IPS-18c (cell line): ENCODE results near the gene WDR90.
A peak's percentile ranks its signal among the peaks of the same experiment; 100 is the strongest.

Experiments
- H3K4me3 ChIP-seq: 2 replicates; pipeline ENCODE4 v1.7.0; 2013; ENCODE audit warnings: low read depth, mild to moderate bottlenecking, low read length, moderate library complexity; ENCODE audit not compliant: insufficient read depth
- H3K9me3 ChIP-seq: one replicate; pipeline ENCODE4 v1.6.1; 2013; ENCODE audit warnings: mild to moderate bottlenecking, low read length, moderate library complexity; ENCODE audit not compliant: control insufficient read depth, insufficient read depth

WDR90 gene

DNA sequence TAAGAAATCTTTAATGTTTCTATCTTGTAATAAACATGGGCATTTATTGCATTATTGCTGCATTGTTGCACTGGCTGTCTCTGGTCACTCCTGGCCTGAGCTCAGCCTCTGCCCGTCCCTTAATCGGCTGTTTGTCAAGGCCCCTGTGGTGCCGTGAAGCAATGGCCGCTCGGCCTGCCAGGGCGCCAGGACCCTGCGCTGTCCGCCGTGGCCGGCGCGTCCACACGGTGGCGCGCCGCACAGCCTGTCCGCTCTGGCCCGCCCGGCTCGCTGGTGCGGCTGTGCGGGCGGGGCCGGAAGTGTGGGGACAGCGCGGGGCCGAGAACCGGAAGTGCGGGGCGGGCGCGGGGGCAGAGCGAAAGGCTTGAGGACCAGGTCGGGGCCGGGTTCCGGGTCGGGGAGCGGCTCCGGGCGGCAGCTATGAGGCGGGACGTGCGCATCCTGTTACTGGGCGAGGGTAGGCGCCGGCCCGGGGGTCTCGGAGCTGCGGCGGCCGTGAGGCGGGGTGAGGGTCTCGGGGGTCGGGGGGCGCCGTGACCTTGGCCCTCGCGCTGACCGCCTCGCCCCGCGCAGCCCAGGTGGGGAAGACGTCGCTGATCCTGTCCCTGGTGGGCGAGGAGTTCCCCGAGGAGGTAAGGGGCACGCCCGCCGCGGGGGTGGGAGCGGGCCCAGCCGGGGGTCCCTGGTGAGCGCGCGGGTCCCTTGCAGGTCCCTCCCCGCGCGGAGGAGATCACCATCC is 18.8 kb downstream of the WDR90 start, which contains the start of gene RHOT2:
Gene RHOT2 (plus strand): TSS at position 353 of the 739 bp plus-strand sequence. CDS start 68 bp downstream, at position 421.
- peak within 1 kb of the TSS; percentile 87 for H3K4me3 ChIP-seq
- H3K9me3 ChIP-seq: no peaks in the 10 kb centered on the region

DNA sequence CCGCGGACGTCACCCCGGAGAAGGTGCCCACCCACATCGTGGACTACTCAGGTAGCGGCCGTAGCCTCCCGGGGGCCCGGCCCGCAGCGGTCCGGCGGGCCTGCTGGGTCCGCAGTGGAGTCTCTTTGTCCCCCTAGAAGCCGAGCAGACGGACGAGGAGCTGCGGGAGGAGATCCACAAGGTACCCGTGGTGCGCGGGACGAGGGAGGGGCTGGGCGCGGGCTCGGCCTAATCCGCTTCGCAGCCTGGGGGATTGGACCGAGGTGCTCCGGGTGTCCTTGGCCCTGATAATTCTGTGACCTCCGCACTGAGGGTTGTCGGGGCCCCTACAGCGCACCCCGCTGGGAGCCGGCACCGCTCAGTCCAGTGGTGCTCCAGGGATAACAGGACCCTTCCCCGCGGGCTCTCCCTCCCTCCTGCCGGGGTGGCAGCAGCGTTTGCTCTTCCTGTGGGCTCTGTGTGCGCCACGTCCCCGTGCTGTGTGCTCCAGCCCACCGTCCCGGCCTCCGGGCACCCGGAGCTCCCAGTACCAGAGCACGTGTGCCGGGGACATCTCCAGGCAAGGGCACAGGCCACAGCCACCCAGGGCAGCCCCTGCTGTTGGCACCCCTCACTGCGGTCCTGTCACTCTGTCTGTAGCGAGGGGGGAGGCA is 19.5 kb downstream of the WDR90 start:
- Histone ChIP-seq H3K4me3 (peak overlapping the region; percentile 87), H3K9me3 (no peaks in the 10 kb centered on the region)

DNA sequence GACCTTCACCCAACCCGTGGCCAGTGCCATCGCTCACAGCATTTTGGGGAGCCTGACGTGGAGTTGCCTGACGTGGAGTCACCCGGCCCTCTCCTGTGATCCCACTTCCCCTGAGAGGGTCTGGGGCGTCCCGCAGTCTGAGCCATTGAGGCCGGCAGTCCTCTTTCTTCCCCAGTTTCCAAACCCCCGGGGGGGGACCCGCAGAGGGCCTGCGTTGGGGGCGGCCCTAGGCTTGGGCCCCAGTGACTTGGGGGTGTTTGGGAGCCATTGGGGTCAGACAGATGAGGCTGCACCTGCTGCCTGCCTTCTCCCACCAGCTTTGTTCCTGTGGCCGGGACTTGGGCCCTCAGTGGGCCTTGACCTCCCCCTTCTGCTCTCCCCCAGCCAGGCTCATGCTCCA is 20.5 kb downstream of the WDR90 start:
- no peak overlapping the region for H3K4me3 ChIP-seq
- H3K9me3 ChIP-seq: no peaks in the 10 kb centered on the region

DNA sequence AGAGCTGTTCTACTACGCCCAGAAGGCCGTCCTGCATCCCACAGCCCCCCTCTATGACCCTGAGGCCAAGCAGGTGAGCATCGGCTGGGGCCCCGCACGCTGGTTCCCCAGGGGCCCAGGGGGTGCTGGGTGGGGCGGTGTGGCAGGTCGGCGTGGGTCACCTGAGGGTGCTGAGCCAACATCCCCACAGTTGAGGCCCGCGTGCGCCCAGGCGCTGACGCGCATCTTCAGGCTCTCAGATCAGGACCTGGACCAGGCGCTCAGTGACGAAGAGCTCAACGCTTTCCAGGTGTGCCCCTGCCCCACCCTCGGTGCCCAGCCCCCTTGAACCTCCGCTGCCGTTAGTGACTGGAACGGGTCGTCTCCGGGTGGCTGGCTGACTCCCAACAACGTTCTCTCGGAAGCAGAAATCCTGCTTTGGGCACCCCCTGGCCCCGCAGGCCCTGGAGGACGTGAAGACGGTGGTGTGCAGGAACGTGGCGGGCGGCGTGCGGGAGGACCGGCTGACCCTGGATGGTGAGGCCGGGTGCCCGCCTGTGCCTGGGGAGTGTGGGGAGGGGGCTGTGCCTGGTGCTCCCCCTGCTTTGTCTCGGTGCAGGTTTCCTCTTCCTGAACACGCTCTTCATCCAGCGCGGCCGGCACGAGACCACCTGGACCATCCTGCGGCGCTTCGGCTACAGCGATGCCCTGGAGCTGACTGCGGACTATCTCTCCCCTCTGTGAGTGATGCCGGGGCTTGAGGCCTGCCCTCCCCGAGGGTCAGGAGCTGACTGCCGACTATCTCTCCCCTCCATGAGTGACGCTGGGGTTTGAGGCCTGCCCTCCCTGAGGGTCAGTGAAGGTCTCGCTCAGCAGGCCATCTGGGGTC is 21.6 kb downstream of the WDR90 start:
- no peak overlapping the region for H3K4me3 ChIP-seq
- no peaks in the 10 kb centered on the region for H3K9me3 ChIP-seq

DNA sequence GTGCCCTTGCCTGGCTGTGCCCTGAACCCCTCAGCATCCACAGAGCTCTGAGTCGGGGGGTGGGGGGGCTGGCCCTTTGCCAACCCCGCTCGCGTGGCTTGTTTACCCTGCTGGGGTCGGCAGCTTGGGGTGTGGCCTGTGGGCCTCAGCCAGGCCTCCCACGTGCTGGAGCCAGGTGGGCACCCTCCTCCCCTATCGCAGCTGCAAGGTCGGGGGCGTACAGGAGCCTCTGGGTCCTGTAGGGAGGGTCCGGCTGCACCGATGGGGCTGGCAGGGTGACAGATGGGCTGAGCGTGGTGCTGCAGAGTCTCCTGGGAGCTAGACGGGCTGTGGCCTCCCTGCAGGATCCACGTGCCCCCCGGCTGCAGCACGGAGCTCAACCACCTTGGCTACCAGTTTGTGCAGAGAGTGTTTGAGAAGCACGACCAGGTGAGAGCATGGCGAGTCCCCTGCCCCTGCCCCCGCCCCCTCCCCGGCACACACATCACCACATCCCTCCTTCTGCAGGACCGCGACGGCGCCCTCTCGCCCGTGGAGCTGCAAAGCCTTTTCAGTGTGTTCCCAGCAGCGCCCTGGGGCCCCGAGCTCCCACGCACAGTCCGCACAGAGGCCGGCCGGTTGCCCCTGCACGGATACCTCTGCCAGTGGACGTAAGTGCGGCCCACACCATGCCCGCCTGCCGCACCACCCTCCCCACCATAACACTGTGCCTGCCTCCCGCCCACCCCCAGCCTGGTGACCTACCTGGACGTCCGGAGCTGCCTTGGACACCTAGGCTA is 22.4 kb downstream of the WDR90 start:
- Histone ChIP-seq H3K4me3 (no peak overlapping the region), H3K9me3 (no peaks in the 10 kb centered on the region)

DNA sequence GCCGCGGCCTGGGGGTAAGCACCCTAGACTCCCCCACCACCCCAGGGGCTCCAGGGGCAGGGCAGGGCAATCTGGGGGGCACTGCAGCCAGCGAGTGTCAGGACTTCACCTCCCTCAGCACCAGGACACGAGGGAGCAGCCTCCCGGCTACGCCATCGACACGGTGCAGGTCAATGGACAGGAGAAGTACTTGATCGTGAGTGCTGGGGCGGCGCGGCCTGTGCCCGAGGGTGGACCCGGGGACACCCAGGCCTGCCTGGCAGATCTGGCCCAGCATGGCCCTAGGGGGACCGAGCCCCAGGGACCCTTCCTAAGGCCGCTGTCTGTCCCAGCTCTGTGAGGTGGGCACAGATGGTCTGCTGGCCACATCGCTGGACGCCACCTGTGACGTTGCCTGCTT is 23.2 kb downstream of the WDR90 start:
- H3K9me3 ChIP-seq: no peaks in the 10 kb centered on the region
- no peak overlapping the region for H3K4me3 ChIP-seq

DNA sequence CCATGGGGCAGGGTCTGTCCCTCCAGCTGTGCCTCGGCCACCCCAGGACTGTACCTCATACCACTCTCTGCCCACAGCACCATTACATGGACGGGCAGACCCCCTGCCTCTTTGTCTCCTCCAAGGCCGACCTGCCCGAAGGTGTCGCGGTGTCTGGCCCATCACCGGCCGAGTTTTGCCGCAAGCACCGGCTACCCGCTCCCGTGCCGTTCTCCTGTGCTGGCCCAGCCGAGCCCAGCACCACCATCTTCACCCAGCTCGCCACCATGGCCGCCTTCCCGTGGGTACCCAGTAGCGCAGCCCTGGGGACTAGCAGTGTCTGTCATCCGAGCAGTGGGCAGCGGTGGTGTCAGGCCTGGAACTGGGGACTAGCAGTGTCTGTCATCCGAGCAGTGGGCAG is 23.7 kb downstream of the WDR90 start:
- H3K9me3 ChIP-seq: no peaks in the 10 kb centered on the region
- no peak overlapping the region for H3K4me3 ChIP-seq

DNA sequence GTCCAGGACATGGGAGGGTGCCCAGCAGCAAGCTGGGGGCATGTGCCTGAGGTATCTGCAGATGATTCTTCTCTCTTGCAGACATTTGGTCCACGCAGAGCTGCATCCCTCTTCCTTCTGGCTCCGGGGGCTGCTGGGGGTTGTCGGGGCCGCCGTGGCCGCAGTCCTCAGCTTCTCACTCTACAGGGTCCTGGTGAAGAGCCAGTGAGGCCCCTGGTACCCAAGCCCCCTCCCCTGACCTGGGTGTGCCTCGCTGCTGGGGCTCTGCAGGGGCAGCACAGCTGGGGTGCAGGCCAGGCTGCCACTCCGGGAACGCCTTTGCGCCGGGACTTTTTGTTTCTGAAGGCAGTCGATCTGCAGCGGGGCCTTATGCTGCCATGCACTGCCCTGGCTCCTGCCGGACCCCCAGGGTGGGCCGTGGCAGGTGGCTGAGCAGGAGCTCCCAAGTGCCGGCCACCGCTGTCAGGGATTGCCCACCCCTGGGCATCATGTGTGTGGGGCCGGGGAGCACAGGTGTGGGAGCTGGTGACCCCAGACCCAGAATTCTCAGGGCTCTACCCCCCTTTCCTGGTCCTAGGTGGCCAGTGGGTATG is 24.3 kb downstream of the WDR90 start:
- H3K4me3 ChIP-seq: no peak overlapping the region
- H3K9me3 ChIP-seq: no peaks in the 10 kb centered on the region

DNA sequence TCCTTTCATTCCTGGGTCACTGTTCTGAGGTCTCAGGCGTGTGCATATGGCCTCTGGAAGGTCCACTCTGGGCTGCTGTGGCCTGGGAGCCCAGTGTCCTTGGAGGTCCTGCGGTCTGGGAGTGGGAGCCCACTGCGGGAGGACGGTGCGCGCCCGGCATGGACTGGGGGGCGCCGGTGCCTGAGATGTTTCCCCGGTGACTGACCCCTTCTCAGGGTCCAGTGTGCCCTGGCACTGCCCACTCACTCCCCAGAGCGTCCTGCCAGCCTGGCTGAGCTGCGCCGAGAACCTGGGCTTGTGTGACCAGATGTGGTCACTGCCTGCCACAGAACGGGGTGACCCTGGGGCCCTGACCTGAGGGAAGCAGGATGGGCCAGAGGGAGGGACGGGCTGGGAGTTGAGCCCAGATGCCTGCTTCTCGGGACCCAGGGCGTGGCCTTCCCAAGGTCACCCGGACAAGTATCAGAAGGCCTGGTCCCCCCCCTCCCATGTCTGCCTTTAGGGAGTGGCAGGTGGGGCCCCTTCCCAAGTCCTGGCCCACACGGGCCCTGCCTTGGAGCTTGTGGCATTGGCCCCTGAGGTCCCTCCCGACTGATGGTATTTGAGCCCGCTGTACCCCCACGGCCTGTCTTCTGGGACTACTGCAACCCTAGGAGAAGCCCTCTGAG is 25.2 kb downstream of the WDR90 start:
- Histone ChIP-seq H3K9me3 (no peaks in the 10 kb centered on the region), H3K4me3 (peak overlapping the region; percentile 0; the same call in 1 of the 2 replicates)

DNA sequence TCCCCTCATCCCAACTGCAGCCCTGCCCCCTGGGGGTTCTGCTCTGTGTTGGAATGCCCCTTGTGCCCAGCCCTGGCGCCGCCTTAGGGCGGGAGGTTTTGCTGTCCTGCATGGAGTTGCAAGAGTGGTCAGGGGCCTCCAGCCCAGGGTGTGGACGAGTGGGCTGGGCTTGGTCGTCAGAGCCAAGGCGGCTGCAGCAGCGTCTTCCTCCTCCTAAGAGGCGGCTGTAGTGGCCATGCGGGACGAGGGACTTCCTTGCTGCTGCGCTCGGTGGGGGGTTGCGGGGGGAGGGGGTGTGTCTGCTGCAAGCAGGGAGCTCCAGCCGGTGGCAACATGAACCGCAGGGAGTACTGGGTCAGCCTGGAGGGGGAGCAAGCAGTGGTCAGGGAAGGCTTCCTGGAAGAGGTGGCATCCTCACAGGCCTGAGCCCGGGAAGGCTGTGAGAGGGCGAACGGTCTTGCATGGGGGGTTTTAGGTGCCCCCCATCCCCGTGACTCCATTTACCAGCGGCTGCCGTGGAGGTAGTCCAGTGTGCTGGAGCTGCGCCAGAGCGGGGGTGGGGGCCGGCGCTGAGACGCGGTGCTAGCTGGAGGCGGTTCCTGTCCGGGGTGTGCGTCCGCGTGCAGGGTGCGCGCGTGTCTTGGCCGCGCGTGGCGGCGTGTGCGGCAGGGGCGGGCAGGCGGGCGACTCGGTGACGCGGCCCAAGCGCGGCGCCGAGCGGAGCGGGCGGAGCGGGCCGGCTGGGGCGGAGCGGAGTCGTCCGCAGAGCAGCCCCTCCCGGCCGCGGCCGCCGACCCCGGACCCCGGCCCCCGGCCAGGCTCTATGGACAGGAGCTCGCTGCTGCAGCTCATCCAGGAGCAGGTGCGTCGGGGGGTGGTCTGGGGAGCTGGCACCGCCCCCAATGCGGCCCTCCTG is 26.1 kb downstream of the WDR90 start, which contains the start of gene RHBDL1:
Gene RHBDL1 (plus strand): TSS at position 704 of the 916 bp plus-strand sequence. CDS start 120 bp downstream, at position 824.
- H3K4me3 ChIP-seq: peak within 1 kb of the TSS; percentile 47
- H3K9me3 ChIP-seq: no peaks in the 10 kb centered on the region

DNA sequence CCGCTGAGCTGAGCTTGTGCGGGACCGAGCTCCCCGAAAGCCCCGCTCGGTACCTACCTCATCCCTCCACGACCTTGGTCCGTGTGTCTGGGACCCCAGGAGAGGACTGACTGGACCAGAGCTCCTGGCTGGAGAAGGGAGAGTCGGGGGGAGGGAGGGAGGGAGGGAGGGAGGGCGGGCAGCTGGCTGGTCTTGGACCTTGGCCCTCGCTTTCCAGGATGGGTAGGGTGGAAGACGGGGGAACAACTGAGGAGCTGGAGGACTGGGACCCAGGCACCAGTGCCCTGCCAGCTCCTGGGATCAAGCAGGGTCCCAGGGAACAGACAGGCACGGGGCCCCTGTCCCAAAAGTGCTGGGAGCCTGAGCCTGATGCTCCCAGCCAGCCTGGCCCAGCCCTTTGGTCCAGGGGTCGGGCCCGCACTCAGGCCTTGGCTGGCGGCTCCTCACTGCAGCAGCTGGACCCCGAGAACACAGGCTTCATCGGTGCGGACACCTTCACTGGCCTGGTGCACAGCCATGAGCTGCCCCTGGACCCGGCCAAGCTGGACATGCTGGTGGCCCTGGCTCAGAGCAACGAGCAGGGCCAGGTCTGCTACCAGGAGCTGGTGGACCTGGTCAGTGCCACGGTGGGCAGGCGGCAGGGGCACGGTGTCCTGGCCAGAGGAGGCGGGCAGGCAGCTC is 26.9 kb downstream of the WDR90 start:
- H3K4me3 ChIP-seq: peak overlapping the region; percentile 47
- no peaks in the 10 kb centered on the region for H3K9me3 ChIP-seq

DNA sequence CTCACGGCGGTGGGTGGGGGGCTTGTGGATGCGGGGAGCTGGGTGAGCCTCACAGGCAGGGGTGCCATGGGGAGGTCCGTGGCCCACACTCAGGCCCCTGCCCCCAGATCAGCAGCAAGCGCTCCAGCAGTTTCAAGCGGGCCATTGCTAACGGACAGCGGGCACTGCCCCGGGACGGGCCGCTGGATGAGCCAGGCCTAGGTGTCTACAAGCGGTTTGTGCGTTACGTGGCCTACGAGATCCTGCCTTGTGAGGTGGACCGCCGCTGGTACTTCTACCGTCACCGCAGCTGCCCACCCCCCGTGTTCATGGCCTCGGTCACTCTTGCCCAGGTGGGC is 27.4 kb downstream of the WDR90 start:
- Histone ChIP-seq H3K4me3 (peak overlapping the region; percentile 15; the same call in 1 of the 2 replicates), H3K9me3 (no peaks in the 10 kb centered on the region)

DNA sequence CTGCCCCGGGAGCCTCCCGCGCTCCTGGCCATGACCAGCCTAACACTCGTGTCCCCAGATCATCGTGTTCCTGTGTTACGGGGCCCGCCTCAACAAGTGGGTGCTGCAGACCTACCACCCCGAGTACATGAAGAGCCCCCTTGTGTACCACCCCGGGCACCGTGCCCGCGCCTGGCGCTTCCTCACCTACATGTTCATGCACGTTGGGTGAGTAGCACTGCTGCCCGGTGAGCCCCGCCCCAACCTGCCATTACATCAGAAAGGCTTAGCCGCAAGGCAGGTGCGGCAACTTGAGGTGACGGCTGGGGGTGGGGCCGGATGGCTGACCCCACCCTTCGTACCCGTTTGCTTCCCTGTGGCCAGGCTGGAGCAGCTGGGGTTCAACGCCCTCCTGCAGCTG is 27.7 kb downstream of the WDR90 start:
- Histone ChIP-seq H3K9me3 (no peaks in the 10 kb centered on the region), H3K4me3 (peak overlapping the region; percentile 15; the same call in 1 of the 2 replicates)

DNA sequence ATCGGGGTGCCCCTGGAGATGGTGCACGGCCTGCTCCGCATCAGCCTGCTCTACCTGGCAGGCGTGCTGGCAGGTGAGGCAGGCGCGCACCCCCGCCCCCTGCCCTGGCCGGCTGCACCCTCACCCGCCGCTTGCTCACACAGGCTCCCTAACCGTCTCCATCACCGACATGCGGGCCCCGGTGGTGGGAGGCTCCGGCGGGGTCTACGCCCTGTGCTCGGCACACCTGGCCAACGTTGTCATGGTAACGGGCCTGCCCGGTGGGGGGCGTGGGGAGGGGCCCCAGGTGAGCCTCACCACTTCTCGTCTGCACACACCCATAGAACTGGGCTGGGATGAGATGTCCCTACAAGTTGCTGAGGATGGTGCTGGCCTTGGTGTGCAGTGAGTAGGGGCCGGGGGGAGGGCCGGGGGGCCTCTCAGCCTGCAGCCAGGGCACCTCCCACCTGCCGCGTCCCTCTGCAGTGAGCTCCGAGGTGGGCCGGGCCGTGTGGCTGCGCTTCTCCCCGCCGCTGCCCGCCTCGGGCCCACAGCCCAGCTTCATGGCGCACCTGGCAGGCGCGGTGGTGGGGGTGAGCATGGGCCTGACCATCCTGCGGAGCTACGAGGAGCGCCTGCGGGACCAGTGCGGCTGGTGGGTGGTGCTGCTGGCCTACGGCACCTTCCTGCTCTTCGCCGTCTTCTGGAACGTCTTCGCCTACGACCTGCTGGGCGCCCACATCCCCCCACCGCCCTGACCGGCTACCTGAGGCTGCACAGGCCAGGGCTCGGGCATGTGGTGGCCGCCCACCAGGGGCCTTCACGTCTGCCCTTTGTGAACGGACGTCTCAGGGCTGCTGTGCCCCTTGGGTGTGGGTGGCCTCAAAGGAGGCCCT is 28.4 kb downstream of the WDR90 start:
- peak overlapping the region; percentile 15; the same call in 1 of the 2 replicates for H3K4me3 ChIP-seq

More for the DNA sequence above, 28.4 kb downstream of the WDR90 start:
- H3K9me3 ChIP-seq: no peaks in the 10 kb centered on the region
